Peyer's patch (tissue), 4 donors: ENCODE data around the gene PABPC1L. TPM values are rescaled to one million over a fixed set of nuclear protein-coding genes. Genes with fewer than 3 reads are reported as not detected.

Experiments used
- DNase-seq, 3 donors: peaks; one replicate each; pipeline ENCODE4 v3.0.0-alpha.2; 2017 to 2019
- H3K27ac ChIP-seq, 4 donors: fragments of 200-600 bp; sonication (generic); one replicate each; pipeline ENCODE4 v1.5.1; 2016 to 2019
- H3K27me3 ChIP-seq, 2 donors: fragments of 200-600 bp; sonication (generic); one replicate each; pipeline ENCODE4 v1.5.1; 2019
- H3K36me3 ChIP-seq, 3 donors: fragments of 200-600 bp; sonication (generic); one replicate each; pipeline ENCODE4 v1.5.1; 2016 to 2019
- H3K4me1 ChIP-seq, 4 donors: fragments of 200-600 bp; sonication (generic); one replicate each; pipeline ENCODE4 v1.5.1; 2016 to 2019
- H3K4me3 ChIP-seq, 4 donors: fragments of 200-600 bp; sonication (generic); 1 replicate in 3 of 4; 2 replicates in 1 of 4; pipeline ENCODE4 v1.5.1; 2016 to 2019; ENCODE audit warnings: mild to moderate bottlenecking in 1 of 4
- H3K9me3 ChIP-seq, 4 donors: fragments of 200-600 bp; sonication (generic); one replicate each; pipeline ENCODE4 v1.5.1; 2016 to 2019; ENCODE audit warnings: mild to moderate bottlenecking in 1 of 4
- CTCF ChIP-seq, 6 experiments: fragments of 450-650 bp in 4 of 6; fragments of 200-600 bp in 2 of 6; sonication (generic) in 1 of 6; IDR thresholded peaks; one replicate each; pipeline ENCODE4 v1.5.1; 2017 to 2019; ENCODE audit warnings: antibody characterized with exemption in 6 of 6, mild to moderate bottlenecking in 3 of 6, moderate library complexity in 1 of 6
- POLR2A ChIP-seq, 2 donors: fragments of 450-650 bp; IDR thresholded peaks; one replicate each; pipeline ENCODE4 v1.5.1; 2017; ENCODE audit warnings: antibody characterized with exemption in 2 of 2, mild to moderate bottlenecking in 2 of 2, moderate library complexity in 2 of 2
- total RNA-seq, 4 donors: library from RNA; depleted of rRNA; stranded (reverse); fragments of >200 nt; gene quantifications; one replicate each; pipeline ENCODE4 v1.1.0, GENCODE V29; 2016

PABPC1L gene
- total RNA-seq, 4 donors from 2014 or later: 10.5 to 123 (median 33.6) TPM

GRCh38 chr20:44954211-44954610 lies 44.4 kb downstream of the PABPC1L start:
- H3K4me3 ChIP-seq: no peak overlapping the region
- H3K36me3 ChIP-seq: peaks cover 0 to 61% (median 0%) of the 10 kb centered on the region in 3 donors
- no peak overlapping the region for H3K27ac ChIP-seq
- no peak for DNase-seq
- peaks cover 0 to 4% (median 2%) of the 10 kb centered on the region in 4 donors for H3K4me1 ChIP-seq
- H3K9me3 ChIP-seq: no peaks in the 10 kb centered on the region
- H3K27me3 ChIP-seq: no peaks in the 10 kb centered on the region
- TF ChIP-seq POLR2A (IDR thresholded peaks at IDR 0.05) (no peak), CTCF (IDR thresholded peaks at IDR 0.05) (no peak)

GRCh38 chr20:44955270-44955669 lies 45.4 kb downstream of the PABPC1L start:
- H3K9me3 ChIP-seq: no peaks in the 10 kb centered on the region
- peak overlapping the region in 1 of 4 donors; percentile 55 for H3K27ac ChIP-seq
- TF ChIP-seq POLR2A (IDR thresholded peaks at IDR 0.05): no peak
- no peak for TF ChIP-seq CTCF (IDR thresholded peaks at IDR 0.05)
- peaks cover 0 to 52% (median 0%) of the 10 kb centered on the region in 3 donors for H3K36me3 ChIP-seq
- H3K4me1 ChIP-seq: peaks cover 0 to 9% (median 2%) of the 10 kb centered on the region in 4 donors
- peak in 1 of 3 donors; percentile 21 for DNase-seq
- H3K4me3 ChIP-seq: no peak overlapping the region
- H3K27me3 ChIP-seq: no peaks in the 10 kb centered on the region

- H3K36me3 ChIP-seq: peaks cover 0 to 41% (median 0%) of the 10 kb centered on the region in 3 donors
- no peak overlapping the region for H3K4me3 ChIP-seq
- peaks cover 0 to 14% (median 2%) of the 10 kb centered on the region in 4 donors for H3K4me1 ChIP-seq
- DNase-seq: no peak
- H3K27ac ChIP-seq: no peak overlapping the region
- no peaks in the 10 kb centered on the region for H3K9me3 ChIP-seq
- no peak for TF ChIP-seq POLR2A (IDR thresholded peaks at IDR 0.05)
- TF ChIP-seq CTCF (IDR thresholded peaks at IDR 0.05): no peak
- H3K27me3 ChIP-seq: no peaks in the 10 kb centered on the region
Measured at GRCh38 chr20:44956410-44956809, 46.5 kb downstream of the PABPC1L start.

- no peak for TF ChIP-seq POLR2A (IDR thresholded peaks at IDR 0.05)
- TF ChIP-seq CTCF (IDR thresholded peaks at IDR 0.05): no peak
- Histone ChIP-seq H3K4me1 (peaks cover 0 to 14% (median 2%) of the 10 kb centered on the region in 4 donors), H3K27me3 (no peaks in the 10 kb centered on the region), H3K4me3 (no peak overlapping the region), H3K27ac (no peak overlapping the region), H3K9me3 (no peaks in the 10 kb centered on the region), H3K36me3 (peaks cover 0 to 30% (median 0%) of the 10 kb centered on the region in 3 donors)
- DNase-seq: peak in 1 of 3 donors; percentile 22
Measured at GRCh38 chr20:44958276-44958675, 48.4 kb downstream of the PABPC1L start.

- DNase-seq: peak in 1 of 3 donors; percentile 25
- Histone ChIP-seq H3K27me3 (no peaks in the 10 kb centered on the region), H3K36me3 (peaks cover 0 to 21% (median 0%) of the 10 kb centered on the region in 3 donors), H3K27ac (peak overlapping the region in 3 of 4 donors; percentile 61 to 91 (median 79)), H3K4me1 (peaks cover 0 to 14% (median 2%) of the 10 kb centered on the region in 4 donors), H3K4me3 (peak overlapping the region; percentile 76 to 89 (median 79)), H3K9me3 (no peaks in the 10 kb centered on the region)
- TF ChIP-seq POLR2A (IDR thresholded peaks at IDR 0.05) (no peak), CTCF (IDR thresholded peaks at IDR 0.05) (no peak)
Measured at GRCh38 chr20:44959082-44959637, 49.3 kb downstream of the PABPC1L start.
